ENCODE measurements around the gene EDRF1.

DNA sequence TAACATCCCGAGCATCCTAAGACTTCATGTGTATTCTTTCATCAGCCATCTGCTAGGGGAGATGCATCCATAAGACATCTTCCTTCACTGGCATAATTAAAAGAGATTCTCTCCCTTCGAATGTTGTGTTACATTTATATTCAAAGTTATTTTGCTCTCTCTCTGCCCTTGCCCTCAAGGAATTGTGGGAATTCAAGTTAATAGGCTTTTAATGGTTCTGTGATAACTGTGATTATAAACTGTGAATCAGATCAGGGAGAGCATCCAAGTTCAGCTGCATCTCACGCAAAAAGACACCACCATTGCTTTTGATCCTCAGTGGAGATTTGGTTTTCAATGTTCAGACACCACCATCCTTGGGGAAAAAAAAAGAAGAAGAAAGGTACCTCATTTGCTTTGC lies 27.3 kb upstream of the EDRF1 start:
- TF ChIP-seq CTCF (IDR thresholded peaks at IDR 0.05): no peak
- no peak for TF ChIP-seq POLR2A (IDR thresholded peaks at IDR 0.05)
